Hepatocyte (in vitro differentiated cells): ENCODE results near the gene MAD1L1.

Experiments used
- CTCF ChIP-seq: fragments of 200-600 bp; sonication (generic); IDR thresholded peaks from 2 replicates; pipeline ENCODE4 v1.5.1; 2016; ENCODE audit warnings: antibody characterized with exemption, mild to moderate bottlenecking; ENCODE audit not compliant: poor library complexity
- EZH2 ChIP-seq: fragments of 200-600 bp; sonication (generic); IDR thresholded peaks from 2 replicates; pipeline ENCODE4 v1.6.1; 2016; ENCODE audit warnings: antibody characterized with exemption, mild to moderate bottlenecking, borderline replicate concordance

DNA sequence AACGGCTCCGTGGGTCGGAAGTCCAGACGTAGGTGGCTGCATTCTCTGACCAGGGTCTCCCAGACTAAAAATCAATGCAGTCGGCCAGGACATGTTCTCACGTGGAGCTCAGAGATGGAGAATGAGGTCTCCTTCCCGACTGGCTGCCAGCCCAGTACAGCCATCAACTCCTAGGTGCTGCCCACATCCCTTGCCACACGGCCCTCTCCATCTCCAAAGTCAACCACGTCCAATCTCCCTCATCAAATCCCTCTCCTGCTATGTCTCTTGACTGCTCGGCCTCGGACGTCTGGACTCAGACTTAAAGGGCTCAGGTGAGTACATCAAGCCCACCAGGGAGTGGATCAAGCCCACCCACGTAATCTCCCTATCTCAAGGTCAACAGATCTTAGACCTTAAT, 6.9 kb downstream of the MAD1L1 start:
- TF ChIP-seq CTCF = no peak
- TF ChIP-seq EZH2 = no peak
